Measurements from ENCODE around the gene KSR1.

DNA sequence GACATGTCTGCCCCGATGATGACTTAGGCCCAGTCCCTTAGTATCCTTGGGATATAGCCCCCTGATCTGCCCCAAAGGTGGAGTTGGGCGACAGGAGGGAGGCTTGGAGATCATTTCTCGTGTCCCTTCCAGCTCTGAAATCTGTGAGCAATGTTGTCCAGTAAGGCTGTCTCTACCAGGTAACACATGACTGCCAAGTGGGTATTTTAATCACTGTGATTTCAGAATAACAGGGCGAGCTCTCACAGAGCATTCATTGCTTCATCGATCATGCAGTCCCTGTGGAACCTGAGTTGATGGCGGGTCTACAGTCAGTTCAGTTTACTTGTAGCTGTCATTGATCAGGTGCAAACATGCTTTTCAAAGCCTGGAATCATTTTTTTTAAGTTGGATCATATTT, 39.2 kb downstream of the KSR1 start:
- TF ChIP-seq POLR2A (IDR thresholded peaks at IDR 0.05) = no peak
- TF ChIP-seq, protein P1, sequence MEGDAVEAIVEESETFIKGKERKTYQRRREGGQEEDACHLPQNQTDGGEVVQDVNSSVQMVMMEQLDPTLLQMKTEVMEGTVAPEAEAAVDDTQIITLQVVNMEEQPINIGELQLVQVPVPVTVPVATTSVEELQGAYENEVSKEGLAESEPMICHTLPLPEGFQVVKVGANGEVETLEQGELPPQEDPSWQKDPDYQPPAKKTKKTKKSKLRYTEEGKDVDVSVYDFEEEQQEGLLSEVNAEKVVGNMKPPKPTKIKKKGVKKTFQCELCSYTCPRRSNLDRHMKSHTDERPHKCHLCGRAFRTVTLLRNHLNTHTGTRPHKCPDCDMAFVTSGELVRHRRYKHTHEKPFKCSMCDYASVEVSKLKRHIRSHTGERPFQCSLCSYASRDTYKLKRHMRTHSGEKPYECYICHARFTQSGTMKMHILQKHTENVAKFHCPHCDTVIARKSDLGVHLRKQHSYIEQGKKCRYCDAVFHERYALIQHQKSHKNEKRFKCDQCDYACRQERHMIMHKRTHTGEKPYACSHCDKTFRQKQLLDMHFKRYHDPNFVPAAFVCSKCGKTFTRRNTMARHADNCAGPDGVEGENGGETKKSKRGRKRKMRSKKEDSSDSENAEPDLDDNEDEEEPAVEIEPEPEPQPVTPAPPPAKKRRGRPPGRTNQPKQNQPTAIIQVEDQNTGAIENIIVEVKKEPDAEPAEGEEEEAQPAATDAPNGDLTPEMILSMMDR (IDR thresholded peaks at IDR 0.05) = no peak

Measured in Peyer's patch (tissue), 4 donors.